Measurements from ENCODE around the gene ZNF575.

The ZNF575 gene

GRCh38 chr19:43527860-43528622 lies 4.9 kb upstream of the ZNF575 start (continued):
- TF ChIP-seq ZNF426 (tag by site-specific recombination; IDR thresholded peaks at IDR 0.05): no peak
- TF ChIP-seq SCRT1 (tag by site-specific recombination; IDR thresholded peaks at IDR 0.05; ENCODE audit: borderline replicate concordance): peak; percentile 63; the same call in 1 of the 2 replicates
- TF ChIP-seq ZNF112 (tag by site-specific recombination; IDR thresholded peaks at IDR 0.05): no peak
- TF ChIP-seq ZNF311 (tag by site-specific recombination; IDR thresholded peaks at IDR 0.05; ENCODE audit: borderline replicate concordance): no peak
- TF ChIP-seq ZNF747 (tag by site-specific recombination; IDR thresholded peaks at IDR 0.05): no peak
- TF ChIP-seq OVOL3 (tag by site-specific recombination; IDR thresholded peaks at IDR 0.05): 0 out of 2 replicates have a peak, but pooled peaks have one; percentile 26
- TF ChIP-seq ZFP3 (tag by site-specific recombination; IDR thresholded peaks at IDR 0.05; ENCODE audit: low read depth): no peak
- no peak for TF ChIP-seq ZNF704 (tag by site-specific recombination; IDR thresholded peaks at IDR 0.05)
- TF ChIP-seq ZNF585B (tag by site-specific recombination; IDR thresholded peaks at IDR 0.05): no peak
- TF ChIP-seq ZNF169 (tag by site-specific recombination; IDR thresholded peaks at IDR 0.05): no peak
- peak; percentile 73 for TF ChIP-seq ZNF600 (tag by site-specific recombination; IDR thresholded peaks at IDR 0.05)
- TF ChIP-seq ZNF394 (tag by site-specific recombination; IDR thresholded peaks at IDR 0.05; ENCODE audit: borderline replicate concordance): no peak
- no peak for TF ChIP-seq ZNF529 (tag by site-specific recombination; IDR thresholded peaks at IDR 0.05; ENCODE audit: insufficient replicate concordance)
- TF ChIP-seq ZFP41 (tag by site-specific recombination; IDR thresholded peaks at IDR 0.05; ENCODE audit: borderline replicate concordance): no peak
- no peak for TF ChIP-seq ZNF530 (tag by site-specific recombination; IDR thresholded peaks at IDR 0.05; ENCODE audit: low read depth)
- no peak for TF ChIP-seq ZNF544 (tag by site-specific recombination; IDR thresholded peaks at IDR 0.05)
- peak; percentile 79 for TF ChIP-seq GLIS2 (tag by site-specific recombination; IDR thresholded peaks at IDR 0.05)
- TF ChIP-seq ZFP69B (tag by site-specific recombination; IDR thresholded peaks at IDR 0.05): peak; percentile 83
- TF ChIP-seq HIC1 (tag by site-specific recombination; IDR thresholded peaks at IDR 0.05): peak; percentile 72; the same call in 1 of the 2 replicates
- TF ChIP-seq ZBTB10 (tag by site-specific recombination; IDR thresholded peaks at IDR 0.05): no peak
- TF ChIP-seq ZNF624 (tag by site-specific recombination; IDR thresholded peaks at IDR 0.05): no peak
- no peak for TF ChIP-seq BCL11B (tag by site-specific recombination; IDR thresholded peaks at IDR 0.05; ENCODE audit: low read depth)
- peak; percentile 81 for TF ChIP-seq OSR2 (tag by site-specific recombination; IDR thresholded peaks at IDR 0.05)
- TF ChIP-seq REPIN1 (tag by site-specific recombination; IDR thresholded peaks at IDR 0.05; ENCODE audit: low read depth): no peak
- TF ChIP-seq ZEB2 (tag by site-specific recombination; IDR thresholded peaks at IDR 0.05): peak; percentile 95
- peak; percentile 92 for TF ChIP-seq ZNF629 (tag by site-specific recombination; IDR thresholded peaks at IDR 0.05)
- peak; percentile 53; the same call in 1 of the 2 replicates for TF ChIP-seq ZFHX2 (tag by site-specific recombination; conservative IDR thresholded peaks at IDR 0.05)
- peak; percentile 94 for TF ChIP-seq BCL11A (tag by site-specific recombination; IDR thresholded peaks at IDR 0.05; ENCODE audit: low read depth)
- no peak for TF ChIP-seq KLF7 (tag by site-specific recombination; IDR thresholded peaks at IDR 0.05; ENCODE audit: borderline replicate concordance)
- TF ChIP-seq ZNF639 (tag by site-specific recombination; IDR thresholded peaks at IDR 0.05): peak; percentile 95
- TF ChIP-seq ZNF157 (tag by site-specific recombination; IDR thresholded peaks at IDR 0.05): no peak
- no peak for TF ChIP-seq ZNF223 (tag by site-specific recombination; IDR thresholded peaks at IDR 0.05)

Data from HEK293 (cell line).